GM10847 (cell line): ENCODE data around the gene PTGER3.

Experiments
- POLR2A ChIP-seq: IDR thresholded peaks from 2 replicates; pipeline ENCODE4 v1.6.1; 2011; ENCODE audit not compliant: insufficient read length; ENCODE audit errors: extremely low read depth

Gene PTGER3

GRCh38 chr1:70948396-70949017, 99.1 kb downstream of the PTGER3 start:
- TF ChIP-seq POLR2A = no peak

DNA sequence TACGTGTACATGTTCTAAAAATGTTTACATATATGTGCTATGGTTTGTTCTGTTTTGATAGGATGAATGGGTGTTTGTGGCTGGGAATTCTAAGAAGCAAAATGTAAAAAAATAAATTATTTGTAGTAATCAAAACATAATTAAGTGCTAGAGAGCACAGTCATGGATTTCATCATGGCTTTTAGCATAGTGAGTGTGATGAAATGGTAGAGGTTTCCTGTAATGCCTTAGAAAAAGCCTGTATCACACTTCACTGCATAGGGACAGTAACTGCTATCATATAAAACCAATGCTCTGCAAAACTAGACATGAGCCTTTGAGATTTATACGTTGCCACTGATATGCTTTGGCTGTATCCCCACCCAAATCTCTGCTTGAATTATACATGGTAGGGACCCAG, 99.8 kb downstream of the PTGER3 start:
- no peak for TF ChIP-seq POLR2A

- no peak for TF ChIP-seq POLR2A
Observed at GRCh38 chr1:70945676-70946075, 101.9 kb downstream of the PTGER3 start.

DNA sequence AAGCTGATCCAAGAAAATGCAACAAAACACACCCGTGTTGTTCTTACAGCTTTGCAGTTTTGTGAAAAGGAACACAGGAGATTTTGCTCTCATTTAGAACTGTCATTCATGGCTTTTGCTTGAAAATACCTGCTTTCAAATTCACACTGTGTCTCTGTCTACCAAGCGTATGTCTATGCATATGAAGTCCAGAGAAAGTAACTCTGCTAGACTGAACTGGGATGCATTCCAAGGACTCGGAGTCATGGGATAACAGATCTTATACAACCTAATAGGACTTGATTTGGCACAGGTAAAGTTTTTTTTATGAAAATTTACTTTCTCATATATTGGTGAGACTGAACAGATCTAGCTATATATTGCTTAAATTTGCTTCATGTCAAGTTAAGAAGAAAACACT, 102.4 kb downstream of the PTGER3 start:
- no peak for TF ChIP-seq POLR2A

DNA sequence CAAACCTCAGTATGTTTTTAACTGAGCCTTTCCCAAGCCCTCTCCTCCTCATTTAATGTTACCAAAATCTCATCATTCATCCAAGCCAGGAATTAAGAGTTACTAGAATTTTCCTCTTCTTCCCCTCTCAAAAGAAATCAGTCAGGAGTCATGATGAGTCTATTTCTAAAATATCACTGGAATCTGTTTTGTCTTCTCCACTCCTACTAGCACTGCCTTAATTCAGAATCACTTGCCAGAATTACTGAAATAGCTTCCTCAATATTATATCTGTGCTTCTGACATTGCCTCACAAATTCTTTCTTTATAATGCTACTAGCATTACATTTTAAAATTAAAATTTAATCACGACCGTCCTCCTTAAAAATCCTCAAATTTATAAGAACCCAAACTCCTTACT, 106.1 kb downstream of the PTGER3 start:
- TF ChIP-seq POLR2A = no peak

DNA sequence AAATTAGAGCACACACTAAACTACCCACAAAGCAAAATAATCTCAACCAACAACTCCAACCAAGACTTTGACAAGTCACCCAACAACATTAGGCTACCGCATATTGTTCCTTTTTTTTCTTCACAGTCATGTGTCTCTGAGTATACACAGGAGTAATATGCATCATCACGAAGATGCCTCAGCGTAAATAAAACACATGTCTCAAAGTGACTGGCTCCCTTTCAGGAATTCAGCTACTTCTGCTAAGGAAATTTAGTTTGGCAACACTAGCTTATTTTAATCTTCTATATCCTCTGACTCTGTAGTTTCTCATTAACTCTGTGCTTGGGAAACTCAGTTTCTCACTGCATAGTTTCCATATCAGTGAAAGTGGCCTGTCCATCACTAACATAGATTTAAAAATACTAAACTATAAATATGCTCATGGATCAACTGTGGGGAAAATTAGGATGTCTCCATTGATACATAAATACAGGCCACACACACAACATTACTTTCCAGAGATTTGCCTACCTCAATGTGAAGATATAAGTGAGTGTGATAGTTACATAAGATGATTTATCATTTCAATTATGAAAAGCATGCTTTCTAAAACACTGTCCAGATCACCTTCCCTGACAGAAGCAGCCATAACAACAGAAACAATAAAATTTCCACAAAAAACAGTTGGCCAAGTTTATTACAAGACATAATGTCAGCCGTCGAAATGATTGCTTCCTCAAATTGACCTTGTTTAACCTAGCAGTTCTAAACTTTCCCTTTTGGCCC, 113.2 kb downstream of the PTGER3 start:
- TF ChIP-seq POLR2A = no peak

- no peak for TF ChIP-seq POLR2A
Observed at GRCh38 chr1:70930062-70930461, 117.6 kb downstream of the PTGER3 start.

DNA sequence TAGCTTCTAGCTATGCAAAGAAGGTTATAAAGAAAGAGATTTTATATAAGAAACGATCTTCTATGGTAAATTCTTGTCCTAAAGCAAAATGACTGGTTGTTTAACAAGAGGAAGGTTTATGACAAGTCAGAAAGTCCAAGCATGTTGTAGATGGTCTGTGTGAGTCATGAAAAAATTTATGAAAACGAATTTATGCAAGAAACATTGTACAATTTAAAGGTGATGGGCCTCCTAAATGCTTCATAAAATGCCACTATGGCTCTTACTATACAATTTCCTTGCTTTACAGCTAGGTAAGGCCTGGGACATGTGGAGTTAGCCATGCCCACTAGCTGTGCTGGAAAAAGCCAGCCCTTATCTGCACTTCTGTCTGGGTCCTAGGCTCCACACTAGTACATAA, 125.4 kb downstream of the PTGER3 start:
- no peak for TF ChIP-seq POLR2A
